ENCODE results near the gene IGF2.

DNA sequence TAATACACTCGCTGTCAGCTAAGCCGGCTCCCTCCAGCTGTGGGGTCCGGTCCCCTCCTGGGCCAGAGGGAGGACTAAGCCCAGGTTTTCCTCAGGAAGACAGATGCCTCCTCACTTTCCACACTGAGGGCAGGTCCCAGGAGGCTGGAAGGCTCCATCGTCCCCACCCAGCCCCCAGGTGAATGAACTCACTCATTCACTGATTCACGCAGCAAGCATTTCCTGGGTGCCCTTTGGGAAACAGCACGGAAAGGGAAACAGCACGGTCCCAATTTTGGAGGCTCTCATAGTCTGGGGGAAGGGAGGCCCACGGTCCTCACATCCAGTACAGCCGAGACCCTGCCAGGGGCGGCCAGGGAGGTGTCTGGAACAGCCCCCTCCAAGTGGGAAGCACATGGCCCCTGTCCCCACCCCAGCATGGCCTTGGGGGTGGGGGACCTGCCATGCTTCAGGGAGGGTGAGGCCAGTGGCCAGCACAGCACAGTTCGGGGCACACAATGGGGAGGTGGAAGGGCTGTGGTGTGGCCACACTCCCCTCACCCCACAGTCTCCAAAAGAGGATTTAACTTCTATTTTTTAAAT is 41.7 kb upstream of the IGF2 start:
- TF ChIP-seq, protein P1, sequence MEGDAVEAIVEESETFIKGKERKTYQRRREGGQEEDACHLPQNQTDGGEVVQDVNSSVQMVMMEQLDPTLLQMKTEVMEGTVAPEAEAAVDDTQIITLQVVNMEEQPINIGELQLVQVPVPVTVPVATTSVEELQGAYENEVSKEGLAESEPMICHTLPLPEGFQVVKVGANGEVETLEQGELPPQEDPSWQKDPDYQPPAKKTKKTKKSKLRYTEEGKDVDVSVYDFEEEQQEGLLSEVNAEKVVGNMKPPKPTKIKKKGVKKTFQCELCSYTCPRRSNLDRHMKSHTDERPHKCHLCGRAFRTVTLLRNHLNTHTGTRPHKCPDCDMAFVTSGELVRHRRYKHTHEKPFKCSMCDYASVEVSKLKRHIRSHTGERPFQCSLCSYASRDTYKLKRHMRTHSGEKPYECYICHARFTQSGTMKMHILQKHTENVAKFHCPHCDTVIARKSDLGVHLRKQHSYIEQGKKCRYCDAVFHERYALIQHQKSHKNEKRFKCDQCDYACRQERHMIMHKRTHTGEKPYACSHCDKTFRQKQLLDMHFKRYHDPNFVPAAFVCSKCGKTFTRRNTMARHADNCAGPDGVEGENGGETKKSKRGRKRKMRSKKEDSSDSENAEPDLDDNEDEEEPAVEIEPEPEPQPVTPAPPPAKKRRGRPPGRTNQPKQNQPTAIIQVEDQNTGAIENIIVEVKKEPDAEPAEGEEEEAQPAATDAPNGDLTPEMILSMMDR (IDR thresholded peaks at IDR 0.05; ENCODE audit: low read depth, low read length): no peak
- no peak for TF ChIP-seq POLR2A (IDR thresholded peaks at IDR 0.05; ENCODE audit: extremely low read depth, insufficient read length)
